OCI-LY1 (cell line): ENCODE results near the gene GCC2.

Experiments used
- CTCF ChIP-seq: fragments of 200-600 bp; sonication (generic), shearing (Covaris generic); IDR thresholded peaks from 2 replicates; pipeline ENCODE4 v1.5.1; 2017; ENCODE audit warnings: mild to moderate bottlenecking, antibody characterized with exemption, low read length, moderate library complexity, mixed read lengths
- EZH2 ChIP-seq: fragments of 200-600 bp; sonication (generic), shearing (Covaris generic); IDR thresholded peaks from 2 replicates; pipeline ENCODE4 v1.8.0; 2017; ENCODE audit warnings: borderline replicate concordance, mixed run types, mild to moderate bottlenecking, antibody characterized with exemption, low read length, moderate library complexity, mixed read lengths

- no peak for TF ChIP-seq CTCF
- no peak for TF ChIP-seq EZH2
These were observed 85.0 kb downstream of the GCC2 start, which contains the start of gene LIMS1 for GRCh38 chr2:108533832-108534583.
